NK-92 (cell line): ENCODE measurements around the gene IGFBP4.

Experiments
- DNase-seq: peaks from one replicate; lab custom pipeline; 2025; ENCODE audit not compliant: unreplicated experiment; lab: John Stamatoyannopoulos, UW

Gene IGFBP4

DNA sequence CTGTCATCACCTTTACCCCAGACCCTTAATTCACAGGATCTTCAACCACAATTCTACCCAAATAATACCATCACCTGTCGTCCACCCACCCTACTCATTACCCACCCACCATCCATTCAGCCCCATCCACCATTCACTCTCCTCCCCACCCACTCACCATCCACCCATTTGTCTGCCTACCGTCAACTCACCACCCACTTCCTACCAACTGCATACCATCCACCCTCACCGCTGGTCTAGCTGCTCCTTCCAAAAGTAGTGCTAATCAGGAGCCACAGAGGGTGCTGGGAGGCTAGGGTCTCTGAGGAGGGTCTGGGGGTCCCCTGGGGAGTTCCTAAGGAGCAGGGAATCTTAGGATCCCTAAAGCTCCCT, 12.0 kb upstream of the IGFBP4 start:
- no peak for DNase-seq

DNA sequence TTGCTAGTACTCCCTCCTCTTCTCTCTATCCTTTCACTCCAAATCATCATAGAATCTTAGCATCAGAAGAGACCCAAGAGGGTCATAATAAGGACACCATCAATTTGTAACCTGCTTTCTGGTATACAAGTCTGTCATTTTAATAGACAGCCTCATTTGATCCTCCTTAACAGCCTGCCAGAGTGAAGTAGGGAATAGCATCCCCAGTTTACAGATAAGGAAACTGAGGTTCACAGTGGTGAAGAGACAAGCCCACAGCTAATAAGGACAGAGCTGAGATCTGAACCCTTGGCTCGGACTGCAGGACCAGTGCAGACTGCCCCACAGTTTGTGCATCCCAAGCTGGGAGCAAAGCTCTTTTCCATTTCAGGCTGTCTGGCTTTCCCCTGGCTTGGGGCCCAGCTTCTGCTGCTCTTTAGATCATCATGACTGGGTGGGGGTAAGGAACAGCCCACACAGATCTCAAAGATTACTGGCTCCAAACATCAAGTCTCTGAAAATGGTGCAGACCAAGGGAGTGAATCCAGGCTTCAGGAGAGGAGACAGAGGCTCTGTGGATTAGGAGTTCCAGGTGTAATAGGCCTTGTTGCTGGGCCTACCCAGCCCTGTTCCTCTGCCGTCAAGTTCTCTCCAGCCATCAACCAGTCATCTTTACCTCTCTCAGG, 10.3 kb upstream of the IGFBP4 start:
- DNase-seq = no peak

DNA sequence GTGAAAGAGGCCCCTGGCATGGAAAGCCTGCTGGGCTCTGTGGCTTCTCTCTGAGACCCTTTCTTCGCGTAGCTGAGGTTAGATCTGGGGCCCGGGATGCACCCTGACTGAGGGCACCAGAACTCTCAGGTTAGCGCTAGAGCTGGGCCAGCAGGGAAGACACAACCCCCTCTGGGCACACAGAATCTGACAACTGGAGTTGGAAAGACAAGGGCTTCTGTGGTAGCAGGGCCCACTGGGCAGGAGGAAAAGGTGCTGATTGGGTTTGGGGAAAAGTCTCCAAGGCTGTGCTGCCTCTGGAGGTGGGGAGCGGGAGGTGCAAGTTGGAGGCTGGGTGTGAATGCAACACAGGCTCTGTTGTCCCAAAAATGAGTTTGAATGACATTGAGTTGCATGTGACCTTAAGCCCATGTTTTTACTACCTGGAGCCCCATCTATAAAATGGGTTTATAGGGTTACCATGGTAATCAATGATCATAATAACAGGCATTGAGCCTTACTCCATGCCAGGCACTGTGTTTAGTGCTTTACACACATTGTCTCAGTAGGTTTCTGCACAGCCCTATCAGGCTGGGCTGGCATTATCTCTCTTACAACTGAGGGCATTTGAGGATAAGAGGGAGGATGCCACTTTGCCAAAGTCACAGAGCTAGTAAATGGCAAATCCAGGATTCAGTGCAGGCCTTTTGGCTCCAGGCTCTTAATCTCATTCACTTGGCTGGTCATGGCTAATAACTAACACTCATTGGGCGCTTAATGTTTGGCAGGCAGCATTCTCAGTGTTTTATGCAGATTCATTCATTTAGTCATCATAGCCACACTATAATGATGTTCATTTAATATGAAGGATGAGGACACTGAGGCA, 9.5 kb upstream of the IGFBP4 start:
- DNase-seq = no peak

DNA sequence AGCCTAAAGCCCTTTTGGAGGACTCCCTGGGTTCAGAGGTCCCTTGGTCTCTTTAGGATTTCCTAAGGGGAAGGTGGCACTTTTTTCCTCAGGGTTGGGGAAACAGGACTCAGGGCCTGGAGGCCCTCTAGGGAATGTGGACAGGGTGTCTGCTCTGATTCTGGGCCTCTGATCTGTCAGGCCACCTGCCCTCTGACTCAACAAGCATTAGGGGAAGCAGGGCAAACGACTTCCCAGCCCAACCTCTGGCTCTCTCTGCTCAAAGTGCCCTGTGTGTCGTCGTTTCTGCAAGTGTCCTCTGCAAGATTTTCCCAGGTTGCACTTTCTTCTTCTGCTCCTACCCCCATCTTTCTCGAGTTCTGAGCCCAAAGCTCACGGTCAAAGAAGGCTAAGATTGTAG, 6.6 kb upstream of the IGFBP4 start:
- DNase-seq = no peak

DNA sequence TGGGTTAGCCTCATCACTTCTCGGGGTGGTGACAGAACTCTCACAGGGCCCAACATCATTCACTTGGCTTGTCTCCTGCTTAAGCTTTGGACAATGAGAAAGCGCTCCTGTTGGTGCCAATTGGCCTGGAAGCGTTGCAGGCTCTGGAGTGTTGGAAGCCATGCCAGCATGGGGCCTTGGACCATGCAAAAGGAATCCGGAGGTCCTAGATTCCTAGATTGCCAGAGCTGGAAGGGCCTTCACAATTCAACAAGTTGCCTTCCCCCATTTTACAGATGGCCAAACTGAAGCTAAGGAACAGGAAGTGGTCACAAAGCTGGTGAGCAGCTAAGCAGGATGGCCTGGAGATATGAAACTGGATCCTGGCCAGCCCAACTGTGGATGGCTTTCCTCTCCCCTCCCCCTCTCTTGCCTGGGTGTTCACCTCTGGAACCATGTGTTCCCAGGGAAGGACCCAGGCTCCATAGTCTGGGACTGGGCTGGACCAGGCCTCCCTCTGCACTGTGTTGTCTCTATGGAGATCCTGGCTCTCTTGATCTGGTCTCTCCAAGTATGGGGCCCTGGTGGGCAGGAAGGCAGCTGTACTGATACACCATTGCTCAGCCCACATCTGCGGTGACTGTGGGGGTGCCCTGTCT, 6.0 kb upstream of the IGFBP4 start:
- DNase-seq = no peak

DNA sequence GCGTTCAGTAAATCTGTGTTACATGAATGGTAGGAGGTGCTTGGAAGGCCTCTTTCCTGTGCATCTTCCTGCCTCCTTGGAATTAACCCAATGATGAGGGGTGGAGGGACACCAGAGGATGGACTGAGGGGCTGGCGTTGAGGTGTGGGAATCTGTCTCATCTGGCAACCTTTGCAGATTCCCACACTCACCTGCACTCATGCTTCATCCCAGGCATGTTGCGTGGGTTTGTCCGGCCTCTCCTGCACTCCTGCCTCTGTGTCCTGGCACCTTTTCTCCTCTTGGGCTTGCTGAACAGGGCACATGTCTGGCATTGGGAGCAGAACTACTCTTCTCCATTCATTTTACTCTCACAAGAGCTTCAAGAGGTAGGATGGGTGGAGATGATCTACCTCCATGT, 3.1 kb upstream of the IGFBP4 start:
- DNase-seq = no peak

DNA sequence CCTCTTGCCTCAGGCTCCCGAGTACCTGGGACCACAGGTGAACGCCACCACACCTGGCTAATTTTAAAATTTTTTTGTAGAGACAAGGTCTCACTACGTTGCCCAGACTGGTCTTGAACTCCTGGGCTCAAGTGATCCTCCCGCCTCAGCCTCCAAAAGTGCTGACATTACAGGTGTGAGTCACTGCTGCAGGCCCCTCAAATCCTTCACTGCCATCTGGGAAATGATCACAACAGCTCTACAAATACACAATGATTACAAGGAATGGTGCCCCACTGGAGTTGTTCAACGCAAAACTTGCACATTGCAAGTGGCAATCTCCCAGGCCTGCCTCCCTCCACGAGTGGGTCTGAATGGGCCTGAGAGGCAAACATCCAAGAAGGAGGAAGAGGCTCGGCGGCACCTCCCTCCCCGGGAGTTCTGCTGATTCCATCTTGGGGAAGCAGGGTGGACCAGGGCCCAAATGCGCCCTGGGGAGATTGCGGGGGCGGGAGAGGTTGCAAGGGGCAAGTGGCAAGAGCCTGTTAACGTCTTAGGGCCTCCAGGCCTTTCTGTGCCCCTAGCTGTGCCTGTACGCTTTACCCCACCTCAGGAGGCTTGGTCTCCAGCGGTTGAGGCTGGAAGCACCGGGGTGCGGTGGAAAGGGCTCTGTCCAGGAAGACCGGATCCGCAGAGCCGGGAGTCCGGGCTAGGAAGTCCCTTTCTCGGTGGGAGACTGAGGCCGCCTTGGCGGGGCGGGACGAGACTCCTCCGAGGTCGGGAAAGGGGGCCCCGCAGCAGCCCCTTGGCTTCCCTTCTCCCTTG, 656 bp upstream of the IGFBP4 start:
- DNase-seq = no peak

DNA sequence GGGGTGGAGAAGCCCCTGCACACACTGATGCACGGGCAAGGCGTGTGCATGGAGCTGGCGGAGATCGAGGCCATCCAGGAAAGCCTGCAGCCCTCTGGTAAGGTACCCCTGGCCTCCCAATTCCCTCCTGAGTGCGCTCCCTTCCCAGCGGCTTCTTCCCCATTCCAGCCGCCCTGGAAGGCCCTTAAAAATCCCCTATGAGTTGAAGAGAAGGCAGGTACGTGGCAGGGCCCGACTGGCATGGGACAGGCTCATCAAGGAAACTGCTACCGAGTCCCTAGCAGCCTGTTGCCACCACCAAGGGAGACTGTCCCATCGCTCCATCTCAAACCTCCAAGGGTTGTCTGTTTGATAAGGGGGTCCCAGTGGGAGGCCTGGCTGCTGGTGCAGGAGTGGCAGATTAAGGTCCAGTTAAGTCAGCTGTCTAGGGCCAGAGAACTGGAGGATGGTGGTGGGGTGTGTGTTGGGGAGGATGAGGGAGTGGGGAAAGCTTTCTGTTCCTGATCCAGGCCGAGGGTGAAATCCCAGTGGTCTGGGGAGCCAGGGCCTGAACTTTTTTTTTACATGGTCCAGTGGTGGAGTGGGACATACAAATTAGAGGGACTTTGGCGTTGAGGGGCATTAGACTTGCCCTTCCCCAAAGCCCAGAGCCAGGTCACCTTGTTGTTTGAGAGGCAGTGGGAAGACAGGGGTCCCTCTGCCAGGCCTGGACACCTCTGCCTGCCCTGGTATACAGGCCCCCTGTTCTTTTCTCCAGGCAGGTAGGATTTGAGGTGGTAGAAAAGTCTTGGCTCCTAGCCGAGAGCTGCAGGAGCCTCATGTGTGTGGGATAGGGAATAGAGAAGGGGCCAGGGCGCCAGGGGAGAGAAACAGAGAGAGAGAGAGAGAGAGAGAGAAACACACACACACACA, 994 bp downstream of the IGFBP4 start:
- DNase-seq = no peak

DNA sequence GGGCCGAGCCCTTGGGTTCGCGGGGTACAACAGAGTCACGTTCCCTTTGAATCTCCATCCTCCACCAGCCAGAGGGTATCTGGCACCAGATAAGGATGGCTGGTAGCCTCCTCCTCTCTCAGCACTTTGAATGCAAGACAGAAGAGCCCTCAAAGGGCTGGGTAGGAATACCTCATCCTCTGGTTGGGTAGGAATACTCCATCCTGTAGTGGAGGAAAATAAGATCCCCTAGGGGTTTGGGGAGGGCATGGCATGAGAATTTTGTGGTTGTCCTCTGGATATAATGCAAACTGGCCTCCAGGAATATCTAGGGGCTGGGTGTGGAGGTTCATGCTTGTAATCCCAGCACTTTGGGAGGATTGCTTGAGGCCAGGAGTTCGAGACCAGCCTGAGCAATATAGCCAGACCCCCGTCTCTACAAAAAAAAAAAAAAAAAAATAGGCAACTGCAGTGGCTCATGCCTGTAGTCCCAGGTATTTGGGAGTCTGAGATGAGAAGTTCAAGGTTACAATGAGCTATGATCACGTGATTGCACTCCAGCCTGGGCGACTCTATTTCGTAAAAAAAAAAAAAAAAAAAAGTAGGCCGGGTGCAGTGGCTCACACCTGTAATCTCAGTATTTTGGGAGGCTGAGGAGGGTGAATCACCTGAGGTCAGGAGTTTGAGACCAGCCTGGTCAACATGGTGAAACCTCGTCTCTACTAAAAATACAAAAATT, 2.7 kb downstream of the IGFBP4 start:
- DNase-seq = no peak

DNA sequence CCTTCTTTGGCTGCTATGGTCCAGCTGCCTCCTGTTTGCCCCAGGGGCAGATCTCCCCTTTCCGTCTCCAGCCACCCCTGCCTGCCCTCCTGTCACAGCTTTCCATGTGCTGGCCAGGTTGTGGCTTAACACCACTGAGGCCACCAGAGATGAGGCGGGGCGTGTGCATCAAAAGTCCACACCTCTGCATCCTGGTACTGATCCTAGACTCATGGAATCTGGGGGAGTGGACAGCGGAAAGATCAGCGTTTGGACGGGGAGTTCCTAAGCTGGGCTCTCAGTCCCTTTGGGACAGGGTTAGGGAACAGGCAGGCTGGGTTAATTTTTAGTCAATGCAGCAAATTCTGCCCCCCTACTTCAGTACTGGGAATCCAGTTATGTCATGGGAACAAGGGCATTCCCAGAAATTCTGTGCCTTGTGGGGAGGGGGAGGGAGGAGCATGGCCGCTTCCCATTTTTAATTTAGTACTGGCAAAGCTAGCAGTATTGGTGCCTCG, 3.9 kb downstream of the IGFBP4 start:
- no peak for DNase-seq

DNA sequence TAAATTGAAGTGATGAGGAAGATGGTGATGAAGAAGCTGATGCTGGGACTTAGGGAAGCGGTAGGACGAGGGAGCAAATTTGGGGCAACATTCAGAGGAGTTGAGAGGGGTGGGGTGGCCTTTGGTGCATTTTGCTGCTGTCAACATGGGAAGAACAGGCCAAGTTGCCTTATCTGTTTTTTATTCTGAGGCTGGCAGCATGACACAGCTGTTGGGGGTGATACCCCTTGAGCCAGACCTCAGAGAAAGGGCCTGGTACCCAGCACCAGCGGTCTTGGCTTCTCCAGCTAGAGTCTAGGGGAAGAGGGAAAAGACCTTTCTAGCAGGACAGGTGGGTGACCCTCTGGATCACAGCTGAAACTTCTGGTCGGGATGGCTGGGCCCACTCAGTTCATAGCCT, 4.6 kb downstream of the IGFBP4 start:
- no peak for DNase-seq

DNA sequence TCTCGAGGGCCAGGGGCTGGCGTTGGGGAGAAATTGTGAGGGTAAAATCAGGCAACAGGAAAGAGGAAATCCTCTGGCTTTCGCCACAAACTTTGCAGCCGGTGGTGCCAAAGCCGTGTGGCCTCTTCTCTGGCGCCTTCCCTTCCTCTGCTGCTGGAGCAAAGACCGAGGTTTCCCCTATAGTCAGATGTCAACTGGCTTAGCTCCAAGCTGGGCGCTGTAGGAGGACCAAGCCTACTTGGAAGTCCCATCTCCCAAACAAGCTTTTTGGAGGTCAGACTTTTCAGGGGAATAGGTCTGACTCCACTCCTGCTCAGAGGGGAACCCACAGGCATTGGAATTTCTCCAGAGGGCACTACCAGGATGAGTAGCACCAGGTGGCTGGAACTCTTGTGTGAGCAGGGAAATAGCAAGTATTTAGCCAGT, 5.0 kb downstream of the IGFBP4 start:
- no peak for DNase-seq

DNA sequence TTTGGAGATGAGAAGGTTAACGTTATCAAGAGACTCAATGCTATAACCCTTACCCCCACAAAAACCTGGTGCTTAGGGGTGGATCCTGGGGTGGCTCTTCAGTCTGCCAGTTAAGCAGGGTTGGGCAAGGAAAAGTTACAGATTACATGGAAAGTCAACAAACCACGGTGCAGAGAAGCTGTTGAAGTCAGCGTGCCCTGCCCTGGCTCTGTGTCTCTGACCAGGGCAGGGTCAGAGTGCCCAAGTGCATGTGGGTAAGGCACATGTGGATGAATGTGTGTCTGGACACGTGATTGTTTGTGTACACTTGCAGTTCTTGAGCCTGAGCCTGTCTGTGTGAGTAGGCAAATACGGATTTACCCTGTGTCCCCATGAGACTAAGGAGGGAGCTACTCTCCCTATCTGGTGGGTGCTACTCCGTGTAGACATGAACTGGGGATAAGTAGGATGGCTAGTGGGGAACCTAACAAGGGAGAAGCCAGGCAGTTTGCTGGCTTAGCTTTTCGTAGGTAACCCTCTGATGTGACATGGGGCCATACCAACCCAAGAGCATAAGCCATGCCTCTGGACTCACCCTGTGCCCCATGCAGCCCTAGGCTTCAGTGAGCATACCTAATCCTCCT, 5.5 kb downstream of the IGFBP4 start:
- no peak for DNase-seq

DNA sequence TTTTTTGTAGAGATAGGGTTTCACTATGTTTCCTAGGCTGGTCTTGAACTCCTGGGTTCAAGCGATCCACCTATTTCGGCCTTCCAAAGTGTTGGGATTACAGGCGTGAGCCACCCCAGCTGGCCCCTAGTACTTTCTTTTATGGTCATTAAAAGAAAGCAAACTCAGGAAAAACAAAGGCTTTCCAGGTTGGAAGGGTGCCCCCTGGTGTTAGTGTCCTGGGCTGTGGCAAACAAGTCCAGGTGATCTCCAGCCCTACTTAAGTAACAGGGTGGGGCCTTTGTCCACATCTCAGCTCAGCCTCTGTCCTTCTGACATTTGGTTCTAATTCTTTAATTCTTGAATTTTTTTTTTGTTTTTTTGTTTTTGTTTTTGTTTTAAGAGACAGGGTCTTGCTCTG, 6.9 kb downstream of the IGFBP4 start:
- DNase-seq = no peak

DNA sequence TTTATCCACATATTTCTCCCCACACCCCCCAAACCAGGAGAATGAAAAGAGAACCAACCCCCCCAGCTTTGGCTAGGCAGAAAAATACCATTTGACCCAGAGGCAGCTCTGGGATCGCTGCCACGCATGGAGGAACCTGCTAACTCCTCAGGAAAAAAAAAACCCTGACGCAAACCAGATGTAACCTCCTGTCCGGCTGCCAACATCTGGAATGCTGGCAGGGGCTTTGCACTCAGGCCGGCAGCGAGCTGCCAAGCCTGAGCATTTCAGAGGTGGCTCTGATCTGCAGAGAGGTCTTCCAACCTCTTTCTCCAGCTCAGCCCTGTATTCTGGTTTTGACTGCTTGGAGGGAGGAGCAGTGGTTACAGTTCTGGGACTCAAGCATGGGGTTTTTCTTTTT, 8.2 kb downstream of the IGFBP4 start:
- DNase-seq = no peak

DNA sequence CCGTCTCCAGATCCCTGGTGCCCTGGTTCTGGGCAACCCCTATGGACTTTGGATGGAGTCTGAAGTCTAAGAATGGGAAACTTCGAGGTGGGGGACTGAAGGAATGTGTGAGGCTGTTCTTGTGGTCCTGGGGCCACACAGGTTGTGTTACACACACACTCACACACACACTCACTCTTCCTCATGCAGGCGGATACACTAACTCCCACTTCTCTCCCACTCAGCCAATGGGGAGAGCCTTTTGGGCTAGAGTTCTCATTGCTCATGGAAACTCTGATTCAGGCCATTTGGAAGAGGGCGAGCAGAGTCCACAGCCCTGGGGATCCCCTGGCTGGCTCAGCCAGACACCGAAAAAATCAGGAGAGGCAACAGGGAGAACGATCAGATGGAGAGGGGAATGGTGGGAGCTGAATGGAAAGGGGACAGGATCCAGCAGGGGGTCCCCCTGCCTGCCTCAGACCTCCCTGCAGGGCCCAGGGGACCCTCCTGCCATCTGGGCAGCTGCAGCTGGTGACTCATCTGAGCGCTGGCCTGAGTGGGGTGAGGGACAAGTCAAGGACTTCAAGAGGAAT, 9.1 kb downstream of the IGFBP4 start:
- DNase-seq = no peak

DNA sequence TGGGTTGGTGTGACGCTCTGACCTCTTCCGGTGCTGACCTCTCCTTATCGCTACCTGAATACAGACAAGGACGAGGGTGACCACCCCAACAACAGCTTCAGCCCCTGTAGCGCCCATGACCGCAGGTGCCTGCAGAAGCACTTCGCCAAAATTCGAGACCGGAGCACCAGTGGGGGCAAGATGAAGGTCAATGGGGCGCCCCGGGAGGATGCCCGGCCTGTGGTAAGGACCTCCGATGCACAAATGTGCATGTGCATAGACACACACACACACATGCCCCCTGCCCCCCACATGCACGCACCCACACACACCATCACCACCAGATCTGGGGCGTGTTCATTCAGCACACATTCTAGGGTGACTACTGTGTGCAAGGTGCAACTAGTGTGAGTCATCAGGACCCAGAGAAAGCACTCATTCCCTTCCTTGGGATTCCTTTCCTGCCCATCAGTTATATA, 9.7 kb downstream of the IGFBP4 start:
- DNase-seq = no peak

DNA sequence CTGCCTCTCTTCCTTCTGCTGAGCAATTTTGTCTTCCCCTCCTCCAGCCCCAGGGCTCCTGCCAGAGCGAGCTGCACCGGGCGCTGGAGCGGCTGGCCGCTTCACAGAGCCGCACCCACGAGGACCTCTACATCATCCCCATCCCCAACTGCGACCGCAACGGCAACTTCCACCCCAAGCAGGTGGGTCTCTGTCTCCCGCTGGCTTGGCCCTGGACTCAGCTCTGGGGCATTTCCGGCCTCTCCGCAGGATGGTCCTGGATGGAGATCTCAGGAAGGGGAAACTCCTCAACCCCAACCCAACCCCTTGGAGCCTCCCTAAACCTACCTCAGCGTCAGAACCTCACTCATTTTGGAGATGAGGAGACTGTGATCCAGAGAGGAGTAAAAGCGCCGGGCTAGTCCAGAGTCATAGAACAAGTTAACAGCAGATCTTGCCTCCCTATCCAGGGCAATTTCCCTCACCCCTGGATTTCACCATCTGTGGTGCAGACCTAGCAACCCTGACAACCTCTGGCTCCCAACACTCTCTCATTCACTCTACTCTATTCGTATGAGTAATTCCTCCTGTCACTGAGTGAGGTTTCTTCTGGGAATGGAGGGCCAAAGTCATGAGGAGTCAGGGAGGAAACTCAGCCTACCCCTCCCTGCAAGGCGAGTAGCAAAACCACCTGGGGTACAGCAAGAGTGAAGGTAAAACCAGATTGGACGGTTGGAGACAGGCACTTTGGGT, 10.8 kb downstream of the IGFBP4 start:
- no peak for DNase-seq
